NCI-H345 treated with DMSO at 0.1 percent for 48 hours (cell line): ENCODE results near the gene COL25A1.
"Not testable (repeated sequence)": the region's sequence is repeated elsewhere in the genome, so short reads cannot be mapped to it uniquely, and the experiment has no call there.

Source experiments
- DNase-seq: peaks from one replicate; lab custom pipeline; 2025; ENCODE audit not compliant: unreplicated experiment; lab: John Stamatoyannopoulos, UW

The COL25A1 gene

GRCh38 chr4:108881986-108882385 is 420.5 kb downstream of the COL25A1 start:
- no peak for DNase-seq

DNA sequence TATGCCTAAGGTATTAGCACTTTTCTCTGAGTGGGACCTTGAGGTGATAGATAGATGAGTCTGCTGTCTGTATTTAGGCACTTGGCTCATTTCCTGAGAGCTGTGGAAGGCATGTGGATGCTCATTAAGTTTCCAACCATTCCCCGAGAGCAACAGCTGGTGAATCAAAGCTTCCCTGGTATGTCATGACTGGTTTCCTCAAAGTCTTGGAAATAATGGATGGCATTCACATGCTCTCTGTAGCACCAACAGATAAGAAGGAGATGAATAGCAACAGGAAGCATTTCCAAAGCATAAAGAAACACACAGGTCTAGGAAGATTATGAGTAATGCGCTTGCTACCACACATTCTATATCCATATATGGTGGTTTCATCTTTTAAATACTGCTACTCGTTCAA is 421.3 kb downstream of the COL25A1 start:
- no peak for DNase-seq

- DNase-seq = no peak
Observed at GRCh38 chr4:108878806-108879205, 423.7 kb downstream of the COL25A1 start.

DNA sequence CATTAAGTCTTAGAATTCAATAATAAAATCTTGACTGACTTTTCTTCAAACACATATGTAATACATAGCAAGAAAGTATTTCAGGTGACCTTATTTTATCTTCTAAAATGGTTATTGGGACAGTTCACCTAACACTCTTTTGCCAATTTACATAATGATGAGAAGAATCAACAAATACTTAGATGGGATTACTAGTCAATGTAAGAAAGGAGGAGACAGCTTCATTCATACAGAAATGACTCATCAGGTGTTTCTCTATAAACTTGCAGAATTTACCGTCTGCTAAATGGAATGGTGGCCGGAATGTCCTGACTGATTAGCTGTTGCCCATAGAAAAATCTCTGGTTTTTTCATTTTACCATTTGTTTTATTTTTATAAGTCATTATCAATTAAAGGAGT is 424.6 kb downstream of the COL25A1 start:
- no peak for DNase-seq

- DNase-seq = no peak
Observed at GRCh38 chr4:108874806-108875205, 427.7 kb downstream of the COL25A1 start.

- DNase-seq = not testable (repeated sequence)
Observed at GRCh38 chr4:108869970-108870369, 432.5 kb downstream of the COL25A1 start.

GRCh38 chr4:108868606-108869227 is 433.7 kb downstream of the COL25A1 start:
- no peak for DNase-seq

GRCh38 chr4:108867476-108867875 is 435.0 kb downstream of the COL25A1 start:
- DNase-seq = no peak

DNA sequence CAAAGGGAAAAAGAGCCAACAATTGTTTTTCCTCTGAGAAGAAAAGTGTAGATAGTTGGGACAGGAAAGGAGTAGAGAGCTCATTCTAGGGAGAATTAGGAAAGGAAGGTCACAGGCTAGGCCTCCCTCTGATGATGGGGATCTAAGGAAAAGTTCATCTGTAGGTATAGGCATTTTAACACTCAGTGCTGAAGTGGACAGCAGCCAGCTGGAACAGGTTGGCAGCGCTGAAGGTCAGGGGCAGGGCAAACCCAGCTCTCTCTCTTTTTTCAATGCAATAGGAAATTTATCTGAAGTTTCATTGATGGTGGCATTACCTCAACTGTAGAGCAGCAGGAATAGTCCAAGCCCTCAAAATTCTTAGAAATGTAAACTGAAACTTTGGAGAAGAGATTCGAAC is 441.1 kb downstream of the COL25A1 start:
- DNase-seq = no peak

GRCh38 chr4:108854786-108855185 is 447.7 kb downstream of the COL25A1 start:
- no peak for DNase-seq

GRCh38 chr4:108852691-108853090 is 449.8 kb downstream of the COL25A1 start:
- DNase-seq = no peak

DNA sequence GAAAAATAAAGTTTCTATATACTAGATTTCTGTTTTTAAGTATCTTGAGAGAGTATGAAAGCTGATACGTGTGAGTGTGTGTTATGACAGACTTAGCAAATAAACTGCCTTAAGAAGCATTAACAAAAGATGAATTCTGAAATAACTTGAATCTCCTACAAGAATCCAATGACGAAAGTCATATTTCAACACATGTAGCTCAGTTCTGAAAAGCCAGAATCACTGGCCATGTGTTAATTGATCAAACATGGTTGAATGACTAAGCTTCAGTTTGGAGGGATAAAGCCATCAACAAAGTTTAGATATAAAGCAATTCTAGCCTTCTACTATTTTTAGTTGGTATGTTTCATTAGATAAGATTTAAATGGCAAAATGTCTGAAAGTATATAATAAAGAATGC is 451.1 kb downstream of the COL25A1 start:
- no peak for DNase-seq

GRCh38 chr4:108850219-108850649 is 452.2 kb downstream of the COL25A1 start:
- DNase-seq = no peak

DNA sequence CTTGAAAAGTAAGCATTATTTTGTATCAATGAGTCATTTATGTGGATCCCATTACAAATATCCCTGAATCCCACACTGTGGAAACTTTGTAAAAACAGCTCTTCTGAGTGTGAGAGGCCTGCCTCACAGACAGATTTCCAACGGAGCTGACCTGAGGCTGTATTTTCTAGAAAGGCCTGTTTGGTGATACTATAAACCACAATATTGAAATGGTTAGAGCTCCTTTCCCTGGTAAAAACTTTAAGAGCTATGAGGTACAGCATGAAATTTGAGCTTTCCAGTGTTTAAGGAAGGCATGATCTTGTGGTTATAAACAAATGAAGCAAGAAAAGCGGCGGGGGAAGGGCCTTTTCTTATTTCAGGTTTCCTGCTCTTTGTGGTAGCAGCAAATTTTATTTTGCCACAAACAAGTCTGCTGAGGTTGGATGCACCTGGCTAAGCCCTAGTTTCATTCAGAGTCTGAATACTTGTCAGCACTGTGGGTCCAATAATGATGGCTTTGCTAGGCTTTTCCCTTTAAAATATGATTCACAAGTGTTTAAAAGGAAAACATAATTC is 452.8 kb downstream of the COL25A1 start:
- no peak for DNase-seq

DNA sequence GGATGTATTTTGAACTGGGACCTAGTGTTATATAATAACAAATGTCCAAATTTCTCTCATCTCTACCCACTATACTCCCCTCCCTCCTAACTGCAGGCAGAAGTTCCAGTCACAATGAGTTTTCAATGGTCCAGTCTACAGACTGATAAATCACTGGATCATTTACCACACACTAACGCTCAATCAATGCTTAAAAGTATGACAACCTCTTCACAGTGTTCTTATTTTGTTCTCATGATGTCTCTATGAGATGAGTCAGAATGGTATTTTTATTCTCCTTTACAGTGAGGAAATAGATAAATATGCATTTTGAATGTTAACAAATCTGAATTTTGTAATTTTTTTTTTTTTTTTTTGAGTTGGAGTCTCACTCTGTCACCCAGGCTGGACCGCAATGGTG is 455.9 kb downstream of the COL25A1 start:
- no peak for DNase-seq

- no peak for DNase-seq
Observed at GRCh38 chr4:108840426-108840975, 462.0 kb downstream of the COL25A1 start.

- DNase-seq = no peak
Observed at GRCh38 chr4:108839333-108839732, 463.1 kb downstream of the COL25A1 start.

GRCh38 chr4:108838451-108838850 is 464.0 kb downstream of the COL25A1 start:
- DNase-seq = no peak

DNA sequence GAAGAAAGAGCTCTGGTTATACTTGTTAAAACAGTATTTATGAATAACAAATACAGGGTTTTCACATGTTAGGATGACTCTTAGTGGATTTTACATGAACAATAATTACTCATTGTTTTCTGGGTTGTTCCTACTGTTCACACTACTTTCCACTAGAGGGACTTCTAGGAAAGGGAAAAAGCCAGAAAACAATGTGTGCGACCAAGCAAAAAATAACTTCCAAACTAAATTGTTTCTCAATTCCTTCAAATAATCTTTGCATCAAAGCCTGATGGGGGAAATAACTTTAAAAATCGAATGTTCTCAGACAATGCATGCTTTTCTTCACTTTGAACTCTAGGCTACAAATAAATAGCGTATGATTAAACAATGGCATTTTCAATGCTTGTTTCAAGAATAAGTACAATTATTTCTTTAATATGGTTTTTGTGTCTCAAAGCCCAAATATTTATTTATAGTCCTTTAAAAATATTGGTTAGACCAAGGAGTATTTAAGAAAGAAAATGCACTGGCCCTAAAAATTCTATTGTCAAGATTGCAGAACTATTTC is 467.5 kb downstream of the COL25A1 start:
- DNase-seq = no peak

DNA sequence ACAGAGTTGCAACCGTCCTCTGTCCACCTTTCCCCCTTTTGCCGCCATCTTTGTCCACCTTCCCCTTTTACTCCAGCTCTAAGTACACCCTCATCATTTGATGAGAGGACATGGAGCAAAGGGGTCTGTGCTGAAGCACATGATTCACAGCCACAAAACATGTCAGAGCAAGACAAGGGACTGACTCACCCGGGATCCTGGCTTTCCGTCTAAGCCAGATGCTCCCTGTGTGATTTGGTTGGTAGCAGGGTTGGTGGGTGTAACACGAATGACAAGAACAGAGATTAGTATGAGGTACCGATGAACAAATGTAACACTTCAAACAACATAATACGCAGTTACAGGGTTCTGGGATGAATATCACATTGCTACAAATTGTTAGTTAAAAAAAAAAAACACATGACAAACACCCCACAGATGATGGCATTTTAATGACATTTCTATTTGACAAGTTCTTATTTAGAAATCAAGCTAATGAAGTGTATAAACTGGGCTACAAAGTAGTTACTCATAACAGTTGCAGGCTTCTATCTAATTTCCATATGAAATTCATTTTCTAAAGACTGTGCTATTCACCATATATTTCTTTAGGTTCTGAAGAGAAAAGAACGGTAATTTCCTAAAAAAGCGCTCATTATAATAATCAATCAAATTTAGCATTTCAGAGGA is 468.2 kb downstream of the COL25A1 start:
- DNase-seq = no peak

DNA sequence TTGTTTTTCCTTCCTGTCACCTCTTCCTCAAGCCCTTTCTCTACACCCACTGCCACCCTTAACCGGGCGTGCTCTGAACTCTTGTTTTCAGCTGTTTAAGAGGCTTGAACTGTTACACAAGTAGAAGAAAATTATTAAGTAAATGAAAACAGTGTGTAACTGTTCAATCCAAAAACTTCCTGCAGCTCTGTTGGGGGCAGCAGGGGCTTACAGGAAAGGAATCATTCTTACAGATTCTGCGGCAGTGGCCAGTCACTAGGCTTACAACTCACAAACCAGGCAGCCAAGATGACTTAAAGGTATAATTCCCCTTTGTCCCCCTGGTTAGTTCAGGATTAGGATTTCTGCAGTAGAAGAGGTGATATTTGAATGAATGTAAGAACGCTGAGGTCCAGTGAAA is 469.4 kb downstream of the COL25A1 start:
- no peak for DNase-seq

DNA sequence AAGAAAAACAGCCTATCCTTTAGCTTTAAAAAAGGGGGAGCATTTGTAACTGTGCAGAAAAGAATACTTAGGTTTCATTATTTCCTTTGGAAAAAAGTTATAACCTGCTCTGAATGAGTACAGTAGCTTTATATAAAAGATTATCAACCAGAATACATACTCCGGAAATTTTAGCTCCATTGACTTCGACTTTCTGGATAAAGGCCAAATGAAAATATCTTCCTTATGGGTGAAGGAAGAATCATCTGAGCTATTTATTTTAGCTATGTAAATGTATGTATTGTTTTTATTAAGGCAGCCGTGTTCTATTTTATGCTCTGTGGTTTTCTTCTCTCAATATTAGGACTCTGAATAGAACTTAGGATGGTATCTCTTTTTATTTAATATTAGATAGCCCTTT is 470.6 kb downstream of the COL25A1 start:
- DNase-seq = no peak
